Omental fat pad (tissue), 4 donors: Measurements from ENCODE around the gene DSCAML1. TPM values are rescaled to one million over a fixed set of nuclear protein-coding genes. Genes with fewer than 3 reads are reported as not detected.

Experiments
- ATAC-seq: fragments of 150-250 bp; one replicate; pipeline ENCODE4 v1.9.1; 2016; ENCODE audit warnings: mild to moderate bottlenecking, moderate library complexity; ENCODE audit not compliant: low FRiP score
- DNase-seq: peaks from one replicate; pipeline ENCODE4 v3.0.0-alpha.2; 2019; ENCODE audit warnings: low spot score
- CTCF ChIP-seq, 3 donors: fragments of 450-650 bp; IDR thresholded peaks; one replicate each; pipeline ENCODE4 v1.5.1; 2016 to 2017; ENCODE audit warnings: antibody characterized with exemption in 3 of 3, mild to moderate bottlenecking in 3 of 3, moderate library complexity in 2 of 3
- total RNA-seq, 4 donors: library from RNA; depleted of rRNA; stranded (reverse); fragments of >200 nt; gene quantifications; one replicate each; pipeline ENCODE4 v1.1.0, GENCODE V29; 2016

The DSCAML1 gene
- total RNA-seq, 4 donors from 2014 or later = 0.95 to 10.9 (median 3.9) TPM

GRCh38 chr11:117826190-117826570 lies 29.2 kb upstream of the DSCAML1 start:
- ATAC-seq (no peak), DNase-seq (peak; percentile 17)
- TF ChIP-seq CTCF (IDR thresholded peaks at IDR 0.05) = no peak

- DNase-seq = peak; percentile 8
- no peak for TF ChIP-seq CTCF (IDR thresholded peaks at IDR 0.05)
- ATAC-seq = no peak
Observed at GRCh38 chr11:117825538-117826189, 28.6 kb upstream of the DSCAML1 start.

- peak; percentile 25 for DNase-seq
- no peak for ATAC-seq
- no peak for TF ChIP-seq CTCF (IDR thresholded peaks at IDR 0.05)
Observed at GRCh38 chr11:117824571-117825537, 27.8 kb upstream of the DSCAML1 start, which contains the start of gene FXYD2. TSS of gene FXYD2 (minus strand) at chr11:117824744. CDS start at chr11:117824678, 66 bp downstream.

GRCh38 chr11:117823946-117824420 lies 27.0 kb upstream of the DSCAML1 start:
- TF ChIP-seq CTCF (IDR thresholded peaks at IDR 0.05) = no peak
- peak; percentile 24 for DNase-seq
- peak; percentile 20 for ATAC-seq

- ATAC-seq (no peak), DNase-seq (peak; percentile 19)
- no peak for TF ChIP-seq CTCF (IDR thresholded peaks at IDR 0.05)
Observed at GRCh38 chr11:117823294-117823945, 26.4 kb upstream of the DSCAML1 start.

GRCh38 chr11:117822074-117823033 lies 25.3 kb upstream of the DSCAML1 start:
- no peak for TF ChIP-seq CTCF (IDR thresholded peaks at IDR 0.05)
- DNase-seq (no peak), ATAC-seq (no peak)
